ENCODE measurements around the gene NSUN2. TPM values are rescaled to one million over a fixed set of nuclear protein-coding genes. Genes with fewer than 3 reads are reported as not detected.

Gene NSUN2
- total RNA-seq, result 30.4 and 32.9 TPM in 2 replicates

GRCh38 chr5:6632888-6633468 is at the start of gene NSUN2, which contains the start of gene SRD5A1:
Gene NSUN2, minus strand, starts transcription at chr5:6633044. Its CDS starts 65 bp downstream, at chr5:6632979.
Gene SRD5A1, plus strand, starts transcription at chr5:6633440. Its CDS starts 137 bp downstream, at chr5:6633577.

Other genes with a start within 250 kb of the NSUN2 start
- 1.3 and 2.4 TPM in 2 replicates for gene UBE2QL1, start 184.2 kb downstream of the NSUN2 start, total RNA-seq
- gene SRD5A1, start 396 bp upstream of the NSUN2 start, total RNA-seq, result 11.0 and 22.6 TPM in 2 replicates
- gene TENT4A, start 80.4 kb upstream of the NSUN2 start, total RNA-seq, result 16.7 and 18.4 TPM in 2 replicates

All from articular chondrocyte of knee joint (primary cell).